Measurements from ENCODE around the gene RPS5.

RPS5 gene

GRCh38 chr19:58385891-58386575 is 1.0 kb upstream of the RPS5 start:
- intact Hi-C loops (cut with micrococcal nuclease), result no loop called here
- Mint-ChIP-seq H3K27ac (peak overlapping the region; percentile 96), H3K4me3 (peak overlapping the region; percentile 96), H3K36me3 (ENCODE audit: low read depth) (peaks cover 50% of the 10 kb centered on the region), H3K4me1 (ENCODE audit: low read depth) (peaks cover 43% of the 10 kb centered on the region), H3K9me3 (no peaks in the 10 kb centered on the region), H3K27me3 (no peaks in the 10 kb centered on the region)

GRCh38 chr19:58387338-58388174 is 487 bp downstream of the RPS5 start:
- H3K27me3 Mint-ChIP-seq, result no peaks in the 10 kb centered on the region
- peak overlapping the region; percentile 96 for H3K4me3 Mint-ChIP-seq
- H3K27ac Mint-ChIP-seq, result peak overlapping the region; percentile 96
- no peaks in the 10 kb centered on the region for H3K9me3 Mint-ChIP-seq
- intact Hi-C loops (cut with micrococcal nuclease), result loop anchor here (1.0 kb wide), 1 partner anchor 82 kb away; the partner anchor contains the start of gene ERVK3-1
- H3K36me3 Mint-ChIP-seq (ENCODE audit: low read depth), result peaks cover 60% of the 10 kb centered on the region
- peaks cover 36% of the 10 kb centered on the region for H3K4me1 Mint-ChIP-seq (ENCODE audit: low read depth)

GRCh38 chr19:58388175-58388526 is 1.1 kb downstream of the RPS5 start:
- Mint-ChIP-seq H3K36me3 (ENCODE audit: low read depth) (peaks cover 66% of the 10 kb centered on the region), H3K9me3 (no peaks in the 10 kb centered on the region)
- intact Hi-C loops (cut with micrococcal nuclease), result no loop called here

GRCh38 chr19:58392945-58393724 is 6.1 kb downstream of the RPS5 start:
- Mint-ChIP-seq H3K9me3 (no peaks in the 10 kb centered on the region), H3K4me3 (no peak overlapping the region), H3K27ac (no peak overlapping the region), H3K36me3 (ENCODE audit: low read depth) (peaks cover 78% of the 10 kb centered on the region), H3K27me3 (peaks cover 42% of the 10 kb centered on the region), H3K4me1 (ENCODE audit: low read depth) (peaks cover 42% of the 10 kb centered on the region)
- intact Hi-C loops (cut with micrococcal nuclease), result no loop called here

More at GRCh38 chr19:58388175-58388526, 1.1 kb downstream of the RPS5 start:
- H3K27ac Mint-ChIP-seq, result peak overlapping the region; percentile 96
- no peaks in the 10 kb centered on the region for H3K27me3 Mint-ChIP-seq
- peak overlapping the region; percentile 96 for H3K4me3 Mint-ChIP-seq
- peaks cover 36% of the 10 kb centered on the region for H3K4me1 Mint-ChIP-seq (ENCODE audit: low read depth)

GRCh38 chr19:58393725-58394033 is 6.6 kb downstream of the RPS5 start:
- Mint-ChIP-seq H3K36me3 (ENCODE audit: low read depth) (peaks cover 72% of the 10 kb centered on the region), H3K27ac (no peak overlapping the region), H3K27me3 (peaks cover 45% of the 10 kb centered on the region), H3K4me3 (no peak overlapping the region), H3K9me3 (no peaks in the 10 kb centered on the region), H3K4me1 (ENCODE audit: low read depth) (peaks cover 38% of the 10 kb centered on the region)
- intact Hi-C loops (cut with micrococcal nuclease), result no loop called here

GRCh38 chr19:58394821-58395219 is 7.8 kb downstream of the RPS5 start:
- Mint-ChIP-seq H3K36me3 (ENCODE audit: low read depth) (peaks cover 61% of the 10 kb centered on the region), H3K4me3 (no peak overlapping the region), H3K9me3 (no peaks in the 10 kb centered on the region), H3K27me3 (peaks cover 52% of the 10 kb centered on the region), H3K4me1 (ENCODE audit: low read depth) (peaks cover 32% of the 10 kb centered on the region), H3K27ac (no peak overlapping the region)
- intact Hi-C loops (cut with micrococcal nuclease), result no loop called here

- no peaks in the 10 kb centered on the region for H3K9me3 Mint-ChIP-seq
- intact Hi-C loops (cut with micrococcal nuclease), result no loop called here
- H3K27me3 Mint-ChIP-seq, result peaks cover 54% of the 10 kb centered on the region
- H3K4me1 Mint-ChIP-seq (ENCODE audit: low read depth), result peaks cover 34% of the 10 kb centered on the region
- peaks cover 55% of the 10 kb centered on the region for H3K36me3 Mint-ChIP-seq (ENCODE audit: low read depth)
- H3K4me3 Mint-ChIP-seq, result no peak within 1 kb of the TSS
- no peak within 1 kb of the TSS for H3K27ac Mint-ChIP-seq
Measured at GRCh38 chr19:58395220-58395978, 8.3 kb downstream of the RPS5 start, which contains the start of gene RNF225. Gene RNF225, plus strand, starts transcription at chr19:58395656. Its CDS starts 434 bp downstream, at chr19:58396090.

GRCh38 chr19:58395979-58396627 is 9.0 kb downstream of the RPS5 start:
- no peak overlapping the region for H3K27ac Mint-ChIP-seq
- H3K4me3 Mint-ChIP-seq, result no peak overlapping the region
- intact Hi-C loops (cut with micrococcal nuclease), result no loop called here
- H3K36me3 Mint-ChIP-seq (ENCODE audit: low read depth), result peaks cover 49% of the 10 kb centered on the region
- peaks cover 36% of the 10 kb centered on the region for H3K4me1 Mint-ChIP-seq (ENCODE audit: low read depth)
- H3K9me3 Mint-ChIP-seq, result no peaks in the 10 kb centered on the region
- peaks cover 56% of the 10 kb centered on the region for H3K27me3 Mint-ChIP-seq

GRCh38 chr19:58396691-58397532 is 9.8 kb downstream of the RPS5 start:
- Mint-ChIP-seq H3K27ac (no peak overlapping the region), H3K9me3 (no peaks in the 10 kb centered on the region), H3K4me3 (no peak overlapping the region), H3K4me1 (ENCODE audit: low read depth) (peaks cover 41% of the 10 kb centered on the region), H3K36me3 (ENCODE audit: low read depth) (peaks cover 46% of the 10 kb centered on the region), H3K27me3 (peaks cover 56% of the 10 kb centered on the region)
- intact Hi-C loops (cut with micrococcal nuclease), result no loop called here

- intact Hi-C loops (cut with micrococcal nuclease), result no loop called here
- peaks cover 56% of the 10 kb centered on the region for H3K27me3 Mint-ChIP-seq
- peaks cover 41% of the 10 kb centered on the region for H3K4me1 Mint-ChIP-seq (ENCODE audit: low read depth)
- H3K27ac Mint-ChIP-seq, result no peak overlapping the region
- H3K9me3 Mint-ChIP-seq, result no peaks in the 10 kb centered on the region
- no peak overlapping the region for H3K4me3 Mint-ChIP-seq
- H3K36me3 Mint-ChIP-seq (ENCODE audit: low read depth), result peaks cover 39% of the 10 kb centered on the region
Measured at GRCh38 chr19:58397533-58398037, 10.5 kb downstream of the RPS5 start.

GRCh38 chr19:58398087-58398486 is 11.0 kb downstream of the RPS5 start:
- Mint-ChIP-seq H3K27ac (no peak overlapping the region), H3K36me3 (ENCODE audit: low read depth) (peaks cover 34% of the 10 kb centered on the region), H3K27me3 (peaks cover 56% of the 10 kb centered on the region), H3K9me3 (no peaks in the 10 kb centered on the region), H3K4me1 (ENCODE audit: low read depth) (peaks cover 41% of the 10 kb centered on the region), H3K4me3 (no peak overlapping the region)
- intact Hi-C loops (cut with micrococcal nuclease), result no loop called here

GRCh38 chr19:58398545-58398944 is 11.5 kb downstream of the RPS5 start:
- Mint-ChIP-seq H3K27ac (no peak overlapping the region), H3K27me3 (peaks cover 54% of the 10 kb centered on the region), H3K9me3 (no peaks in the 10 kb centered on the region), H3K4me1 (ENCODE audit: low read depth) (peaks cover 41% of the 10 kb centered on the region), H3K4me3 (no peak overlapping the region), H3K36me3 (ENCODE audit: low read depth) (peaks cover 29% of the 10 kb centered on the region)
- intact Hi-C loops (cut with micrococcal nuclease), result no loop called here
